H9 (cell line): Measurements from ENCODE around the gene GSTO1. TPM values are rescaled to one million over a fixed set of nuclear protein-coding genes. Genes with fewer than 3 reads are reported as not detected.
"Not testable (repeated sequence)": the region's sequence is repeated elsewhere in the genome, so short reads cannot be mapped to it uniquely, and the experiment has no call there.

ENCODE experiments used
- DNase-seq: peaks from one replicate; pipeline ENCODE4 v3.0.0-alpha.2; 2017
- H2AFZ ChIP-seq: one replicate; pipeline ENCODE4 v1.6.1; 2013; ENCODE audit warnings: mild to moderate bottlenecking, low read length, control low read depth, moderate library complexity
- H2AK5ac ChIP-seq: 2 replicates; pipeline ENCODE4 v1.6.1; 2013; ENCODE audit warnings: low read length, control low read depth, mixed read lengths; ENCODE audit not compliant: insufficient read length
- H2BK120ac ChIP-seq: one replicate; pipeline ENCODE4 v1.6.1; 2013; ENCODE audit warnings: low read depth, mild to moderate bottlenecking, low read length, control low read depth, inconsistent platforms; ENCODE audit not compliant: poor library complexity, severe bottlenecking
- H2BK12ac ChIP-seq: 2 replicates; pipeline ENCODE4 v1.6.1; 2013; ENCODE audit warnings: low read length, control low read depth, mixed read lengths, low read depth; ENCODE audit not compliant: insufficient read length
- H2BK15ac ChIP-seq: 2 replicates; pipeline ENCODE4 v1.6.1; 2013; ENCODE audit warnings: low read depth, low read length, control low read depth
- H2BK20ac ChIP-seq: one replicate; pipeline ENCODE4 v1.6.1; 2013; ENCODE audit warnings: low read depth, mild to moderate bottlenecking, low read length, control low read depth, inconsistent platforms; ENCODE audit not compliant: poor library complexity, severe bottlenecking
- H2BK5ac ChIP-seq: 2 replicates; pipeline ENCODE4 v1.6.1; 2013; ENCODE audit warnings: low read length, control low read depth, mixed read lengths; ENCODE audit not compliant: insufficient read length
- H3K14ac ChIP-seq: 2 replicates; pipeline ENCODE4 v1.6.1; 2013; ENCODE audit warnings: low read length, control low read depth; ENCODE audit not compliant: insufficient read depth
- H3K18ac ChIP-seq: 2 replicates; pipeline ENCODE4 v1.6.1; 2013; ENCODE audit warnings: low read depth, mild to moderate bottlenecking, mixed read lengths, low read length, control low read depth; ENCODE audit not compliant: insufficient read length
- H3K23ac ChIP-seq: 2 replicates; pipeline ENCODE4 v1.6.1; 2013; ENCODE audit warnings: low read length, control low read depth, mixed read lengths, low read depth; ENCODE audit not compliant: insufficient read length
- H3K23me2 ChIP-seq: 2 replicates; pipeline ENCODE4 v1.6.1; 2013; ENCODE audit warnings: low read depth, mild to moderate bottlenecking, mixed read lengths, low read length, control low read depth; ENCODE audit not compliant: insufficient read length, poor library complexity, severe bottlenecking
- H3K27ac ChIP-seq: 2 replicates; pipeline ENCODE4 v1.5.1; 2013; ENCODE audit warnings: low read length, control low read depth, mixed read lengths, low read depth; ENCODE audit not compliant: insufficient read length
- H3K27me3 ChIP-seq: 2 replicates; pipeline ENCODE4 v1.6.1; 2013; ENCODE audit warnings: low read length, control low read depth, inconsistent platforms; ENCODE audit not compliant: insufficient read depth
- H3K4ac ChIP-seq: 2 replicates; pipeline ENCODE4 v1.6.1; 2013; ENCODE audit warnings: low read depth, mild to moderate bottlenecking, control low read depth, inconsistent platforms, low read length, moderate library complexity
- H3K4me1 ChIP-seq: 2 replicates; pipeline ENCODE4 v1.6.1; 2013; ENCODE audit warnings: low read length, control low read depth, inconsistent platforms; ENCODE audit not compliant: insufficient read depth
- H3K4me2 ChIP-seq: 2 replicates; pipeline ENCODE4 v1.6.1; 2013; ENCODE audit warnings: low read length, control low read depth, mixed read lengths; ENCODE audit not compliant: insufficient read length, insufficient read depth
- H3K56ac ChIP-seq: 2 replicates; pipeline ENCODE4 v1.6.1; 2013; ENCODE audit warnings: low read depth, mild to moderate bottlenecking, mixed read lengths, low read length, control low read depth; ENCODE audit not compliant: insufficient read length
- H3K79me1 ChIP-seq: 2 replicates; pipeline ENCODE4 v1.6.1; 2013; ENCODE audit warnings: low read depth, mild to moderate bottlenecking, moderate library complexity, low read length, control low read depth, inconsistent platforms; ENCODE audit not compliant: insufficient read depth, poor library complexity, severe bottlenecking
- H3K79me2 ChIP-seq: 2 replicates; pipeline ENCODE4 v1.6.1; 2013; ENCODE audit warnings: low read length, control low read depth, inconsistent platforms; ENCODE audit not compliant: insufficient read depth
- H3K9ac ChIP-seq: 2 replicates; pipeline ENCODE4 v1.6.1; 2013; ENCODE audit warnings: low read length, control low read depth, mixed read lengths; ENCODE audit not compliant: insufficient read length; ENCODE audit errors: extremely low read depth
- H3K9me3 ChIP-seq: one replicate; pipeline ENCODE4 v1.6.1; 2013; ENCODE audit warnings: low read depth, low read length, inconsistent platforms; ENCODE audit not compliant: control insufficient read depth
- H3T11ph ChIP-seq: one replicate; pipeline ENCODE4 v1.6.1; 2013; ENCODE audit warnings: mild to moderate bottlenecking, low read length, control low read depth, inconsistent platforms
- H4K20me1 ChIP-seq: one replicate; pipeline ENCODE4 v1.6.1; 2013; ENCODE audit not compliant: control insufficient read depth, insufficient read length, insufficient read depth
- H4K5ac ChIP-seq: 2 replicates; pipeline ENCODE4 v1.6.1; 2013; ENCODE audit warnings: low read depth, mild to moderate bottlenecking, mixed read lengths, low read length, control low read depth; ENCODE audit not compliant: insufficient read length
- H4K8ac ChIP-seq: replicated peaks from 2 replicates; pipeline ENCODE4 v1.6.1; 2013; ENCODE audit warnings: low read length, control low read depth, mixed read lengths, low read depth; ENCODE audit not compliant: insufficient read length
- H4K91ac ChIP-seq: 2 replicates; pipeline ENCODE4 v1.6.1; 2013; ENCODE audit warnings: low read depth, mild to moderate bottlenecking, moderate library complexity, mixed read lengths, low read length, control low read depth; ENCODE audit not compliant: insufficient read length
- H3K27ac Mint-ChIP-seq, 3 experiments: 2 replicates in 2 of 3; 3 replicates in 1 of 3; pipeline ENCODE4 v1.8.0; 2020 to 2021; ENCODE audit warnings: mixed read lengths in 3 of 3, mild to moderate bottlenecking in 1 of 3, moderate library complexity in 1 of 3
- H3K27me3 Mint-ChIP-seq: 2 replicates; pipeline ENCODE4 v1.8.0; 2021; ENCODE audit warnings: low read depth, mild to moderate bottlenecking, moderate library complexity, mixed read lengths
- H3K36me3 Mint-ChIP-seq, 3 experiments: 2 replicates in 2 of 3; 3 replicates in 1 of 3; pipeline ENCODE4 v1.8.0; 2020 to 2021; ENCODE audit warnings: low read depth in 3 of 3, mixed read lengths in 3 of 3; ENCODE audit not compliant: insufficient read depth in 1 of 3
- H3K4me1 Mint-ChIP-seq, 2 experiments: 2 replicates each; pipeline ENCODE4 v1.8.0; 2020; ENCODE audit warnings: mixed read lengths in 2 of 2
- H3K4me3 Mint-ChIP-seq, 2 experiments: 2 replicates in 1 of 2; 3 replicates in 1 of 2; pipeline ENCODE4 v1.8.0; 2020 to 2021; ENCODE audit warnings: mild to moderate bottlenecking in 2 of 2, mixed read lengths in 2 of 2, moderate library complexity in 1 of 2
- H3K9me3 Mint-ChIP-seq, 2 experiments: 2 replicates in 1 of 2; 3 replicates in 1 of 2; pipeline ENCODE4 v1.8.0; 2020; ENCODE audit warnings: mild to moderate bottlenecking in 2 of 2, mixed read lengths in 2 of 2, moderate library complexity in 1 of 2
- WGBS: extraction: QIAGEN DNeasy Blood & Tissue Kit; methylation state at CpG from one replicate; pipeline ENCODE4 v1.1.7; 2013; ENCODE audit warnings: missing lambda C conversion rate, low lambda C conversion rate, mixed read lengths; ENCODE audit not compliant: insufficient read length; ENCODE audit errors: extremely low coverage; 5-methylcytosine and 5-hydroxymethylcytosine counted together
- total RNA-seq: library from RNA; stranded (reverse); gene quantifications from 2 replicates; pipeline ENCODE4 v1.2.1, GENCODE V29; 2021
- TF ChIP-seq, protein P1 (sequence below): fragments of 200-600 bp; sonication (generic); conservative IDR thresholded peaks from 3 replicates; pipeline ENCODE4 v1.8.0; 2021; ENCODE audit warnings: antibody characterized with exemption, mild to moderate bottlenecking

The GSTO1 gene
- total RNA-seq, 1 experiment from 2014 or later: 114 TPM

GRCh38 chr10:104247513-104248146 is 7.1 kb upstream of the GSTO1 start:
- DNase-seq: no peak
- Histone ChIP-seq H3K4me1 (no peaks in the 10 kb centered on the region; the same call in 1 of the 2 replicates), H3K23me2 (no peaks in the 10 kb centered on the region), H2BK12ac (no peak overlapping the region), H3K27ac (no peak overlapping the region), H3K79me1 (no peaks in the 10 kb centered on the region), H3K18ac (no peak overlapping the region), H2BK20ac (no peak overlapping the region), H3K56ac (no peak overlapping the region), H3K4me2 (no peak overlapping the region), H4K5ac (no peak overlapping the region), H3K27me3 (no peaks in the 10 kb centered on the region; the same call in 1 of the 2 replicates), H2AK5ac (no peak overlapping the region), H2AFZ (no peak overlapping the region), H3K23ac (no peak overlapping the region), H4K20me1 (no peaks in the 10 kb centered on the region), H2BK15ac (no peak overlapping the region), H3K79me2 (no peaks in the 10 kb centered on the region), H3K9ac (no peak overlapping the region), H4K8ac (no peak overlapping the region), H2BK5ac (no peak overlapping the region), H2BK120ac (no peak overlapping the region), H4K91ac (no peak overlapping the region), H3K9me3 (no peaks in the 10 kb centered on the region), H3K4ac (no peak overlapping the region), H3K14ac (no peak overlapping the region), H3T11ph (no peak overlapping the region)
- no peak overlapping the region for H3K4me3 Mint-ChIP-seq
- TF ChIP-seq, protein P1, sequence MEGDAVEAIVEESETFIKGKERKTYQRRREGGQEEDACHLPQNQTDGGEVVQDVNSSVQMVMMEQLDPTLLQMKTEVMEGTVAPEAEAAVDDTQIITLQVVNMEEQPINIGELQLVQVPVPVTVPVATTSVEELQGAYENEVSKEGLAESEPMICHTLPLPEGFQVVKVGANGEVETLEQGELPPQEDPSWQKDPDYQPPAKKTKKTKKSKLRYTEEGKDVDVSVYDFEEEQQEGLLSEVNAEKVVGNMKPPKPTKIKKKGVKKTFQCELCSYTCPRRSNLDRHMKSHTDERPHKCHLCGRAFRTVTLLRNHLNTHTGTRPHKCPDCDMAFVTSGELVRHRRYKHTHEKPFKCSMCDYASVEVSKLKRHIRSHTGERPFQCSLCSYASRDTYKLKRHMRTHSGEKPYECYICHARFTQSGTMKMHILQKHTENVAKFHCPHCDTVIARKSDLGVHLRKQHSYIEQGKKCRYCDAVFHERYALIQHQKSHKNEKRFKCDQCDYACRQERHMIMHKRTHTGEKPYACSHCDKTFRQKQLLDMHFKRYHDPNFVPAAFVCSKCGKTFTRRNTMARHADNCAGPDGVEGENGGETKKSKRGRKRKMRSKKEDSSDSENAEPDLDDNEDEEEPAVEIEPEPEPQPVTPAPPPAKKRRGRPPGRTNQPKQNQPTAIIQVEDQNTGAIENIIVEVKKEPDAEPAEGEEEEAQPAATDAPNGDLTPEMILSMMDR: no peak
- no peak overlapping the region for H3K27ac Mint-ChIP-seq
- peaks cover 0 to 12% of the 10 kb centered on the region in 2 experiments; a peak in 3 of 5 replicates for H3K9me3 Mint-ChIP-seq
- H3K4me1 Mint-ChIP-seq: peaks cover 21 to 24% of the 10 kb centered on the region in 2 experiments
- no CpG with 5 or more reads among the region's 3 CpGs for WGBS
- peaks cover 12% of the 10 kb centered on the region for H3K27me3 Mint-ChIP-seq
- H3K36me3 Mint-ChIP-seq: peaks cover 0 to 5% (median 4%) of the 10 kb centered on the region in 3 experiments; a peak in 2 of 7 replicates

GRCh38 chr10:104248931-104249330 is 5.8 kb upstream of the GSTO1 start:
- not testable (repeated sequence) for H3K4me3 Mint-ChIP-seq, H2BK12ac ChIP-seq, H3K23me2 ChIP-seq, H4K20me1 ChIP-seq, H2BK20ac ChIP-seq, H2BK120ac ChIP-seq, H3T11ph ChIP-seq, H3K4me1 ChIP-seq, H3K18ac ChIP-seq, H3K79me2 ChIP-seq, H3K27ac ChIP-seq, H3K79me1 ChIP-seq, DNase-seq, H2AK5ac ChIP-seq, H4K91ac ChIP-seq, H3K9ac ChIP-seq, H3K14ac ChIP-seq, H3K23ac ChIP-seq, H3K56ac ChIP-seq, H4K5ac ChIP-seq, H3K4ac ChIP-seq, H2BK15ac ChIP-seq, H3K27ac Mint-ChIP-seq, H3K9me3 ChIP-seq, H3K27me3 ChIP-seq, H3K4me2 ChIP-seq, H2BK5ac ChIP-seq, H4K8ac ChIP-seq, H3K36me3 Mint-ChIP-seq, H2AFZ ChIP-seq
- no CpG with 5 or more reads among the region's 11 CpGs for WGBS
- Mint-ChIP-seq H3K9me3 (peaks cover 0 to 12% of the 10 kb centered on the region in 2 experiments; a peak in 3 of 5 replicates), H3K27me3 (peaks cover 13% of the 10 kb centered on the region), H3K4me1 (peaks cover 34 to 38% of the 10 kb centered on the region in 2 experiments)
